ENCODE data around the gene HOATZ. TPM values are rescaled to one million over a fixed set of nuclear protein-coding genes. Genes with fewer than 3 reads are reported as not detected.

The HOATZ gene
- polyA plus RNA-seq, 1 donor (not counting 4 experiments of a cell fraction or from before 2014, with no cell fraction given), result not detected

GRCh38 chr11:111483431-111483830, 31.1 kb upstream of the HOATZ start:
- Histone ChIP-seq H3K4me2 (ENCODE audit: control insufficient read depth, extremely low read depth, insufficient read depth, low read depth, low read length) (no peak overlapping the region), H3K36me3 (ENCODE audit: control insufficient read depth in 2 of 2, extremely low read depth in 1 of 2, insufficient read depth in 2 of 2, low read length in 2 of 2) (no peaks in the 10 kb centered on the region), H3K9me1 (ENCODE audit: control insufficient read depth, extremely low read depth, insufficient read depth, low read length) (no peaks in the 10 kb centered on the region), H3K27me3 (ENCODE audit: control insufficient read depth, extremely low read depth, insufficient read depth, low read length) (no peaks in the 10 kb centered on the region), H4K20me1 (ENCODE audit: control insufficient read depth, extremely low read depth, insufficient read depth, low read length) (no peaks in the 10 kb centered on the region), H3K9ac (ENCODE audit: control insufficient read depth, extremely low read depth, insufficient read depth, low read length) (no peak overlapping the region), H3K4me1 (ENCODE audit: control insufficient read depth, extremely low read depth, insufficient read depth, low read length) (peaks cover 2% of the 10 kb centered on the region), H3K79me2 (ENCODE audit: control insufficient read depth, insufficient read depth, low read length) (no peaks in the 10 kb centered on the region), H3K4me3 (ENCODE audit: control insufficient read depth in 2 of 3, extremely low read depth in 1 of 3, insufficient read depth in 2 of 3, low read depth in 1 of 3, low read length in 3 of 3) (no peak overlapping the region), H2AFZ (ENCODE audit: control insufficient read depth, low read length) (no peak overlapping the region), H3K9me3 (ENCODE audit: control insufficient read depth, low read depth, low read length) (peaks cover 2% of the 10 kb centered on the region), H3K27ac (ENCODE audit: control insufficient read depth, insufficient read depth, low read length) (no peak overlapping the region)
- FAIRE-seq (no peak), DNase-seq (ENCODE audit: low read depth, low spot score) (no peak)
- TF ChIP-seq EZH2 (IDR thresholded peaks at IDR 0.05; ENCODE audit: low read length) (no peak), CTCF (optimal IDR thresholded peaks at IDR 0.05 in 1 of 3, IDR thresholded peaks at IDR 0.05 in 1 of 3, conservative IDR thresholded peaks at IDR 0.05 in 1 of 3; ENCODE audit: extremely low read depth in 1 of 3, insufficient read depth in 2 of 3, low read length in 3 of 3) (no peak)
- dilution Hi-C loops (cut with MboI; ENCODE audit: extremely low pct_ligation_motif_present, low sequenced_read_pairs), result no loop called here

GRCh38 chr11:111490496-111490895, 24.1 kb upstream of the HOATZ start:
- FAIRE-seq, result no peak
- no peaks in the 10 kb centered on the region for H4K20me1 ChIP-seq (ENCODE audit: control insufficient read depth, extremely low read depth, insufficient read depth, low read length)
- dilution Hi-C loops (cut with MboI; ENCODE audit: extremely low pct_ligation_motif_present, low sequenced_read_pairs), result no loop called here

More at GRCh38 chr11:111490496-111490895, 24.1 kb upstream of the HOATZ start:
- Histone ChIP-seq H3K79me2 (ENCODE audit: control insufficient read depth, insufficient read depth, low read length) (no peaks in the 10 kb centered on the region), H3K9me3 (ENCODE audit: control insufficient read depth, low read depth, low read length) (no peaks in the 10 kb centered on the region), H3K9ac (ENCODE audit: control insufficient read depth, extremely low read depth, insufficient read depth, low read length) (no peak overlapping the region), H3K27ac (ENCODE audit: control insufficient read depth, insufficient read depth, low read length) (no peak overlapping the region), H3K27me3 (ENCODE audit: control insufficient read depth, extremely low read depth, insufficient read depth, low read length) (no peaks in the 10 kb centered on the region), H3K4me1 (ENCODE audit: control insufficient read depth, extremely low read depth, insufficient read depth, low read length) (no peaks in the 10 kb centered on the region), H3K4me2 (ENCODE audit: control insufficient read depth, extremely low read depth, insufficient read depth, low read depth, low read length) (no peak overlapping the region), H2AFZ (ENCODE audit: control insufficient read depth, low read length) (no peak overlapping the region), H3K4me3 (ENCODE audit: control insufficient read depth in 2 of 3, extremely low read depth in 1 of 3, insufficient read depth in 2 of 3, low read depth in 1 of 3, low read length in 3 of 3) (no peak overlapping the region), H3K36me3 (ENCODE audit: control insufficient read depth in 2 of 2, extremely low read depth in 1 of 2, insufficient read depth in 2 of 2, low read length in 2 of 2) (no peaks in the 10 kb centered on the region), H3K9me1 (ENCODE audit: control insufficient read depth, extremely low read depth, insufficient read depth, low read length) (no peaks in the 10 kb centered on the region)
- TF ChIP-seq EZH2 (IDR thresholded peaks at IDR 0.05; ENCODE audit: low read length), result no peak
- no peak for TF ChIP-seq CTCF (optimal IDR thresholded peaks at IDR 0.05 in 1 of 3, IDR thresholded peaks at IDR 0.05 in 1 of 3, conservative IDR thresholded peaks at IDR 0.05 in 1 of 3; ENCODE audit: extremely low read depth in 1 of 3, insufficient read depth in 2 of 3, low read length in 3 of 3)
- no peak for DNase-seq (ENCODE audit: low read depth, low spot score)
